Activated CD4-positive, CD25-positive, alpha-beta regulatory T cell treated with anti-CD3 and anti-CD28 coated beads, Interleukin-2, amount 50 U/mL, for 24 hours (primary cell): ENCODE data around the gene FLOT2.
"Not testable (repeated sequence)": the region's sequence is repeated elsewhere in the genome, so short reads cannot be mapped to it uniquely, and the experiment has no call there.

Source experiments
- ATAC-seq, 2 donors: fragments of 150-1000 bp; cut with Tn5 transposase; one replicate each; pipeline ENCODE4 v1.10.0; 2021; ENCODE audit warnings: mild to moderate bottlenecking in 1 of 2, moderate library complexity in 1 of 2

The FLOT2 gene

DNA sequence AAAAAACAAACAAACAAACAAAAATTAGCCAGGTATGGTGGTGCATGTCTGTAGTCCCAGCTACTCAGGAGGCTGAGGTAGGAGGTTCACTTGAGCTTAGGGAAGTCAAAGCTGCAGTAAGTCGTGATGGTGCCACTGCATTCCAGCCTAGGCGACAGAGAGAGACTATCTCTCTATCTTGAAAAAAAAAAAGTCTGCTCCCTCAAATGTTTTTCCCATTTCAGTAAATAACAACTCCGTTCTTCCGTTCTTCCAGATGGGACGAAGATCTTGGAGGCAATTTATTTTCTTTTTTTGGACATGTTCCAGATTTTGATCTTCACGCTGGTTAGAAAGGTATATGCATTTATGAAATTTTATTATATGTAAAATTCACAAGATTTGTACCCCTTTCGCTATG lies 23.7 kb downstream of the FLOT2 start:
- ATAC-seq, result no peak

GRCh38 chr17:28871056-28871579 lies 26.4 kb downstream of the FLOT2 start:
- peak; percentile 85 to 87 for ATAC-seq

- ATAC-seq, result no peak
Observed at GRCh38 chr17:28867276-28867675, 30.3 kb downstream of the FLOT2 start.

DNA sequence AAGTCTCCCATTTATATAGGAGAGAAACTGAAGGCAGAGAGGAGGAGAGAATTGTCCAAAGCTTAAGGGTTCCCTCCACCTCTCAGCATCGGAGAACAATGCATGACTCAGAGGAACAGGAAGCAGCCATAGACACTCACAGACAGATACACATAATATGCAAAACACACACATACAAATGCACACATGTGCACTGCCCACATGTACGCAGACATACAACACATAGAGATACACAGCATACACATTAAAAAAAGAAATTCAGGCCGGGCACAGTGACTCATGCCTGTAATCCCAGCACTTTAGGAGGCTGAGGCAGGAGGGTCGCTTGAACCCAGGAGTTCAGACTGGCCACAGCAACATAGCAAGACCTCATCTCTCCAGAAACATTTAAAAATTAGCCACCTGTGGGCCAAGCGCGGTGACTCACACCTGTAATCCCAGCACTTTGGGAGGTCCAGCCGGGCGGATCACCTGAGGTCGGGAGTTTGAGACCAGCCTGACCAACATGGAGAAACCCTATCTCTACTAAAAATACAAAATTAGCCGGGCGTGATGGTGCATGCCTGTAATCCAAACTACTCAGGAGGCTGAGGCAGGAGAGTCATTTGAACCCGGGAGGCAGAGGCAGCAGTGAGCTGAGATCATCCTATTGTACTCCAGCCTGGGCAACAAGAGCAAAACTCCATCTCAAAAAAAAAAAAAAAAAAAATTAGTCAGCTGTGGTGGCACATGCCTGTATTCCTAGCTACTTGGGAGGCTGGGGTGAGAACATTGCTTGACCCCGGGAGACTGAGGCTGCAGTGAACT lies 31.4 kb downstream of the FLOT2 start:
- peak; percentile 25 to 53 for ATAC-seq

GRCh38 chr17:28864991-28865849 lies 32.3 kb downstream of the FLOT2 start:
- ATAC-seq, result no peak

GRCh38 chr17:28863953-28864352 lies 33.6 kb downstream of the FLOT2 start:
- no peak for ATAC-seq

- no peak for ATAC-seq
Observed at GRCh38 chr17:28862561-28862960, 35.0 kb downstream of the FLOT2 start.

DNA sequence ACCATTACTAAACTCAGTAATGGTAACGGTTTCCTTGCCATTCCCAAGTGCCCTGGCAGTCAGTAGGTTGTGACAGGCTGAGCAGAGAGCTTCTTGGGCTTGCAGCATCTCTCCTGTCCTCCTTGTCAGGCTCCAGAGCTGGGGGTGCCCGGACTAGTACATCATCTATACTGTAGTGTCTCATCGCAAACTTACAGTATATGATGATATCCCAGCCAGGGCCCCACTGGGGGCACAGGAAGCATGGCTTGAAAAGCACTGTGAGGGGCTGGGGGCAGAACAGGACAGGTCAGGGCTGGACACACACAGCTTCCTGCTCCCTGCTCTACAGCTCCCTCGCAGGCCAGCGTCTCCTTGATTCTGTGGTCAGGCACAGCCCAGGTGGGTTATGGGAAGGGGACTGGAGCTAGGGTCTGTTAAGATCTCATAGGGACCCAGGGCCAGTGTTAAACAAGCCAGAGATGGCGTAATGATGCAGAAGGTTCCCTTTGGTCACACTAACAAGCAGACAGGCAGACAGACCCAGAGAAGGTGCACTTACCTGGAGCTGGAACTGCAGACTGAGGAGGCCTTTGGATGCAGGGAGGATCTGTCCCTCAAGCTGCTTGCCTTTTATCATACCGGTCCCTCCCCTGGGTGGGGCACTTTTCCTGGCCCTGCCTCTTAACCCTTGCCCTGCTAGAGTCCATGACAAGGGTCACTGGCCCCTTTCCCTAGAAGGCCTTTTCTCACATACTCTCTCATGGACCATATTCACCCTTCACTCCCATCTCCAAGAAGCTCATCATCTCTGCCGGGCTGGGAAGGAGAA lies 35.9 kb downstream of the FLOT2 start:
- no peak for ATAC-seq

DNA sequence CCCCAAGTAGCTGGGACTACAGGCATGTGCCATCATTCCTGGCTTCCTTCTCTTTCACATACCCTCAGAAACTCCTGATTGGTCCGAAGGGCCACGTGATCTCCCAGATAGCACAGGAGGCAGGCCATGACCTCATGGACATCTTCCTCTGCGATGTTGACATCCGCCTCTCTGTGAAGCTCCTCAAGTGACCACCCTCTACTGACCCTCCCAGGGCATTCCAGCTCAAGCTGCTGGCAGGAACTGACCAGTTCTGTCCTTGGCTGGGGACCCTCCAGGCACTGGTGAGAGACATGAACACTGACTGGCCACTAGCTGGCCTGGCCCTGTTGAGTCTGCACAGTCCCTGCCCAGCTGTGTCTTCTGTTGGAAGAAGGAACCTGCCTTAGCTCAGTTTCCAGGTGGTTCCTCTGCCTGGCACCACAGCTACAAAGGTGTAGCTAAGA lies 37.1 kb downstream of the FLOT2 start:
- no peak for ATAC-seq

GRCh38 chr17:28858801-28859355 lies 38.7 kb downstream of the FLOT2 start:
- no peak for ATAC-seq

- no peak for ATAC-seq
Observed at GRCh38 chr17:28857905-28858800, 39.4 kb downstream of the FLOT2 start.

DNA sequence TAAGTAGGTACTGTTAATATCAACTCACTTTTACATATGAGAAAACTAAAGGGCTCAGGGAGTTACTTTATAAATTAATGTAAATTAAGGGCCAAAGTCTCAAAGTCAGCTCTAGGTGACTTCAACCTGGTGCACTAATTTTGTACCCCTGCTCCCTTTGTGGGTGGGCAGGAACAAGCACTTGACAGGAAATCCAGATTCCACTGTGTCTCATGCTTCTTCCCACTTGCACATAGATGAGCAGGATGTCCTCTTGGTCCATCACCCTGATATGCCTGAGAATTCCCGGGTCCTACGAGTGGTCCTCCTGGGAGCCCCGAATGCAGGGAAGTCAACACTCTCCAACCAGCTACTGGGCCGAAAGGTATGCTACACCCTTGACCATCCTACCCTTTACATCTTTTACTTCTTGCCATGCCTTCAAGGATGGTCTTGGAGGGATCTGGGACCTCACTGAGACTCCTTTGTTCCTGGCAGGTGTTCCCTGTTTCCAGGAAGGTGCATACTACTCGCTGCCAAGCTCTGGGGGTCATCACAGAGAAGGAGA lies 41.4 kb downstream of the FLOT2 start:
- ATAC-seq, result no peak

DNA sequence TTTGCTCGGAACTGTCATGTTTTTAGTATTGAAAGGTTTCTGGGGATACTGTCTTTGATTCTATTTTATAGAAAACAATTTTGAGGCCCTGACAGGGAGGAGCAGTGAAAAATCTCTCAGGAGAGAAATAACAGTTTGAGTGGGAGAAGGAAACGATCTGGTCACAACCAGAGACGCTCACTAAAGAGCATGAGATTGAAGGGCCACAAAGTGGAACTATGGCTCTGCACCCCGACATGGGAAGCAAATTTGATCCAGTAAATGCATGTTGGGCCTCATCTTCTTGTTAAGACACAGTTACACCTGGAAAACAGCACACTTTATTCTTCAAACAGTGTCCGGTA lies 42.2 kb downstream of the FLOT2 start:
- ATAC-seq, result no peak

DNA sequence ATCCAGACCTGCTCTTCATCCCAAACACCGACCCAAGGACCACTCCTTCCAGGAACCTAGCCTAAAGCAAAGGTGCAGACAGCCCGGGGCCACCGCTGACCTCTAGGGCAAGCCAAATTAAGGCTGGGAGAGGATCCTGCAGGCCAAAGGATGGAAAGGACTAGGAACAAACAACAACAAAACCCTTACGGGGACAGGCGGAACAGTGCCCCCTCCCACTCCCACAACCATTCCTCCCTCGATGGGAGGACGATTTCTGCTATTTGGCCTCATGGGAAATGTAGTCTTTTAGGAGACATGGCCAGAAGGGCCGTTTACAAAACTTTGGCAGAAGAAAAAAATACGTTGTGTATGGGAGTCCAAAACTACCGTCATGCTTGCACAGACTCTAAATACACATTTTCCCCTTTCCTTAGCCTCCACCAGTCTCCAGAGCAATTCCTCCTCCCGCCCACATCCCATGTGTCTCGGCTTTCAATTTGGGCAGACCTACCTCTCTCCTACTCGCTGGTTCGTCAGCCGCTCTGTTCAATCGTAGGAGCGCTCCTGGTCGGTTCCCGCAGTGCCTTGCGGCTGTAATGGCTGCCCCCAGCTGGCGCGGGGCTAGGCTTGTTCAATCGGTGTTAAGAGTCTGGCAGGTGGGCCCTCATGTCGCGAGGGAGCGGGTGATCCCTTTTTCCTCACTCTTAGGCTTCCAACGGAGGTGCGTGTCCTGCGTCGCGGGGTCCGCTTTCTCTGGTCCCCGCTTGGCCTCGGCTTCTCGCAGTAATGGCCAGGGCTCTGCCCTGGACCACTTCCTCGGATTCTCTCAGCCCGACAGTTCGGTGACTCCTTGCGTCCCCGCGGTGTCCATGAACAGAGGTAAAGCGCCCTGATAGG lies 42.8 kb downstream of the FLOT2 start, which contains the start of gene ERAL1:
Gene ERAL1, plus strand, starts transcription at position 560 of the 879 bp plus-strand sequence. Its CDS starts 19 bp downstream, at position 579.
- ATAC-seq, result peak; percentile 100

GRCh38 chr17:28853295-28853694 lies 44.2 kb downstream of the FLOT2 start:
- no peak for ATAC-seq

DNA sequence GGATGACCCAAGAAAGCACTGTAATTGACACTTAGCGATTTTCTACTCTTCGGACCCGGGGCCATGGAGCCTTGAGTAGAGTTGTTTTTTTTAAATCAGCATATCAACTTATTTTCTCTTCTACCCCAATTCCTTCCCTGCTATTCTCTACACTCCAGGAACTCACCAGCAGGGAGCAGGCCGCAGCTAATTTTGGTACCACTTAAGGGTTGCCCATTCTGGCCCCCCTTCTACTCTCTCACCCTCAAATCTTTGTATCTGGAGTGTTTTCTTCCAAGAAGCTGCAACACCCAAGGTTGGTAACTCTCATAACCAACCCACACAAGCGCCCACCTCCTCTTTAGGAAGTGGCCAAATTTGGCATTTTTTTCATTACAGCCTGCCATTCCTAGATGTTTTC lies 48.3 kb downstream of the FLOT2 start:
- ATAC-seq, result no peak

DNA sequence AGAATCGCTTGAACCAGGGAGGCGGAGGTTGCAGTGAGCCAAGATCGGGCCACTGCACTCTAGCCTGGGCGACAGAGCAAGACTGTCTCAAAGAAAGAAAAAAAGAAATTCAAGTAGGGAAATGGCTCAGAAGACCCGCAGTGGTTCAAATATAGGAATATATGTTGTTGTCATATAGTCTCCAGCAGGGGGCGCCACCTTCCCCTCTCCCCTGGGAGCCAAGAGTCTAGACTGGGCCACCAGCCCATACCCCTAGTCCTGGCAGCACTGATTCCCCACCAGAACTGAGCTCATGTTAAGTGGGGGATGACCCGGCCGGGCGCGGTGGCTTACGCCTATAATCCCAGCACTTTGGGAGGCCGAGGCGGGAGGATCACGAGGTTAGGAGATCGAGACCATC lies 48.9 kb downstream of the FLOT2 start:
- peak; percentile 64 to 84 for ATAC-seq

- not testable (repeated sequence) for ATAC-seq
Observed at GRCh38 chr17:28846699-28847098, 50.8 kb downstream of the FLOT2 start.

GRCh38 chr17:28846231-28846630 lies 51.3 kb downstream of the FLOT2 start:
- no peak for ATAC-seq

DNA sequence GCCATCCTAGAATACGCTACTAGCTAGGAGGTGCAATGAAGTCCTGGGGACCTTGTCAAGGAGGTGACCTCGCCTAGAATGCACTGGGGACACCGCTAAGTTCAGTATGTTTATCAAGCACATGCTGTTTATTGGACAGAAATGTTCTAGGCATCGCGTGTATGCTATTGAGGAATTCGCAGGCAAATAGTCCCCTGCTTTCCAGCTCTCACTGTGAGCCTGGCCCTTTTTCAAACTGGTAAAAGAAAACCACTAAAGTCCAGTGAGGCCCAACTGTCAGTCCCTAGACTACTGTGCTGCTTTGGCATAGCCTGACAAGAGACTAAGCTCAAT lies 53.8 kb downstream of the FLOT2 start:
- no peak for ATAC-seq
